HUDEP-2 (cell line): ENCODE data around the gene TRAF3IP1.
"Not testable (repeated sequence)": the region's sequence is repeated elsewhere in the genome, so short reads cannot be mapped to it uniquely, and the experiment has no call there.

Experiments
- DNase-seq, 76 experiments: peaks; one replicate each; lab custom pipeline; 2025; ENCODE audit not compliant: unreplicated experiment in 76 of 76; lab: John Stamatoyannopoulos, UW

The TRAF3IP1 gene

DNA sequence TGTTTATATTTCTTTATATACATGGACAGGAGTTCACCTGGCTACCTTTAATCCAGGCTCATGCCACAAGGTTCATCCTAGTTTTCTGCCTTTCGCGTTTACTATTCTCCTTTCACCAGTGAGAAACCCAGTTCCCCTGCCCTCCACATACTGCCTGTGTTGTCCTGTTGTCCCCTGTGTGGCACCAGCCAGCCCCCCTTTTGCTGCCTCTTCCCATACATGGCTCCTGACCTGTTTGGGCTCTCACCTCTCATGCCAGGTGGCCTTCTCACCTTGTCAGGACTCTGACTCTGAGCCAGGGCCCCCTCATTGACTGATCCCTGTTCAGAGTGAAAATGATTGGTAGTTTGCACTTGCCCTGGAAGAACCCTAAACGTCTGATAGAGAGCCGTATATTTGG, 120.0 kb downstream of the TRAF3IP1 start:
- DNase-seq, result no peak

DNA sequence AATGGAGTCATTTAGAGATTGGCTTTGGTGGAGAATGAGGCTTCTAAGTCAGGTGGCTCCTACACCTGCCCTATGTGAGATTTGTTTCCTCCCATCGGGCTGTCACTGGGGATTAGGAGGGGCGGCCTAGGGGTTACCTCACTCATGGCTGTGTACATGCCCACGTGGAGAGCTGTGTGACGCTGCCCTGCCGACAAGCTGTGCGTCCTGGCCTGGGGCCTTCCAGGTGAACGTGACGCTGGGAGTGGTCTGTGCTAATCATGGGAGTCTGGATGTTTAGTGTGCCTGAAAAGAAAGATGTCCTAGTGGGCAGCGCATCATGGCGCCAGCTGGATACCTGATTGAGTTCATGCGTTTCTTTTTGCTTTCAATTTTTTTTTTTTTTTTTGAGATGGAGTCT, 120.4 kb downstream of the TRAF3IP1 start:
- no peak for DNase-seq

DNA sequence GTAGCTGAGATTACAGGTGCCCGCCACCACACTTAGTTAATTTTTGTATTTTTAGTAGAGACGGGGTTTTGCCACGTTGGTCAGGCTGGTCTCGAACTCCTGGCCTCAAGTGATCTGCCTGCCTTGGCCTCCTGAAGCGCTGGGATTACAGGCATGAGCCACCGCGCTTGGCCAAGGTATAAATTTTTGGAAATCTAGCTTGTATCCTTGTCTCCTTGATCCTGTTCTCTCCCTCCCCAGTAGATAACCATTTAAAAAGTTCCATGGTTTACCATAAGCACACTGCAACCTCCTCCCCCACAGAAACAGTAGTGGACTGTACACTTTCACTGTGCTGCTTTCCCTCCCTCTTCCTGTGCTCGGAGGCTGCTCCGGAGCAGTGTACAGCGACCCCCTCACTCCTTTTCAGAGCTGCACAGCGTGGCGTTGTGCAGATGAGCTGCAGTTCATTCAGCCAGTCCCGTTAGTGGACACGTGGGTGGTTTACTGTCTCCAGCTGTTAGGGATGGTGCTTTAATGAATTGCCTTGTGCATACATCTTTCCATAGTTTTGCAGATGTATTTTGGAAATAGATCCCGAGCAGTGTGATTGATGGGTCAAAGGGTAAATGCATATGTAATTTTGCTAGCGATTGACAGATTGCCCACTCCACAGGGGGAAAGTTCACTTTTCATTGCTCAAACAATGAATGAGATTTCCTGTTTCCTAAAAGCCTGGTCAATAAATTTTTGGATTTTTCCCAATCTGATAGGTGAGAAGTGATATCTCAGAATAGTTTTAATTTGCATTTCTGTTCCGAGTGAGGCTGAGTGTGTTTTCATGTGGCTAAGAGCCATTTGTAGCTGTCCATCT, 121.2 kb downstream of the TRAF3IP1 start:
- no peak for DNase-seq

DNA sequence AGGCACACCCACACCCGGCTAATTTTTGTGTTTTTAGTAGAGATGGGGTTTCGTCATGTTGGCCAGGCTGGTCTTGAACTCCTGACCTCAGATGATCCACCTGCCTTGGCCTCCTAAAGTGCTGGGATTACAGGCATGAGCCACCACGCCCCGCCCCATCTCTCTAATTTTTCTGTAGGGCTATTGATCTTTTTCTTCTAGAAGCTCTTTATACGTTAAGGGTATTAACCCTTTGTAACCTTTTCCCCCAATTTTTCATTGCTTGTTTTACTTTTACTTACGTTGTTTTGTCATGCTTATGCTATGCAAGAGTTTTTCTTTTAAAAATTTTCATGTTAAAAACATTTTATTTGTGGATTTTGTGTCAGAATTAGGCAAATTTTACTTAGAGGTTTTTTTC, 121.9 kb downstream of the TRAF3IP1 start:
- not testable (repeated sequence) for DNase-seq

DNA sequence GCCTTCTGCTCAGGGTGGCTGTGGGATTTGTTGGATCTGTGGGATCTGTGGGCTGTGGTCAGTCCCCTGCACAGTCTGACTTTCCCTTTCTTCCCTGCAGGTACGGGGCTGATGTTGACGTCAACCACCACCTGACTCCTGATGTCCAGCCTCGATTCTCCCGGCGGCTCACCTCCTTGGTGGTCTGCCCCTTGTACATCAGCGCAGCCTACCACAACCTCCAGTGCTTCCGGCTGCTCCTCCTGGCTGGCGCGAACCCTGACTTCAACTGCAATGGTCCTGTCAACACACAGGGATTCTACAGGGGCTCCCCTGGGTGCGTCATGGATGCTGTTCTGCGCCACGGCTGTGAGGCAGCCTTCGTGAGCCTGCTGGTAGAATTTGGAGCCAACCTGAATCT, 123.9 kb downstream of the TRAF3IP1 start:
- DNase-seq, result no peak

DNA sequence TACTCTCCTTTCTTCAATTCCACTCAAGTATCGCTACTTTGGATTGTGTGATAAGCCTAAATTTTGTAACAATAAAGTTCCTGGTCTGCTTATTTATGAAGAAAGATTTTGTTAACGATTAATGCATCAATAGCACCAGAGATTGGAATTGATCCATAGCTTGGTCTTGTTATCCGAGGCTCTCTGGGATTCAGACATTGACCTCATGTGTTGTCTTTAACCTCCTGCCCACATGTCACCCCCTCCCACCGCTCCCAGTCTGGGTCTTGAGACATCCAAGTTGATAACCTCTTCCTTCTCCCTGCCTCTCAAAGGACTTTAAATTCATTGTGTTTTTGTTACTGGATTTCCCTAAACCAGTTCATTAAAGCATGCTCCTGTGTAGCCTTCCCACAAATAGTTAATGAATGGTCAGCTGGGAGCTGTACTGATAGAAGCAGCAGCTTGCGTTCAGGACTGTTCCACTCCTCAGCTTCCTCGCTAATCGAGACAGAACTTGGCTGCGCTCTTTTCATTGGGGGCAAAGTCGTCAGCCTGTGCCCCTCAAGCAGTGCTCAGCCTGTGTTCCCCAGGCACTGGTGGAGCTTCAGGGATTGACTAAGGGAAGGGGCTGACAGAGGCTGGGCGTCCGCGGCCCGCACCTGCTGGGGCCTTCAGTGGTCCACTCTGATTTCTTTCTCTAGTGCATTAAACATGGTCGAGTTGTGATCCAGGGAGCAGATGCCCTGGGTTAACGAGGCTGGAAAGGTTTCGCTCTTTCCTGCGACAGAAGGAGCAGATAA, 125.3 kb downstream of the TRAF3IP1 start:
- no peak for DNase-seq

DNA sequence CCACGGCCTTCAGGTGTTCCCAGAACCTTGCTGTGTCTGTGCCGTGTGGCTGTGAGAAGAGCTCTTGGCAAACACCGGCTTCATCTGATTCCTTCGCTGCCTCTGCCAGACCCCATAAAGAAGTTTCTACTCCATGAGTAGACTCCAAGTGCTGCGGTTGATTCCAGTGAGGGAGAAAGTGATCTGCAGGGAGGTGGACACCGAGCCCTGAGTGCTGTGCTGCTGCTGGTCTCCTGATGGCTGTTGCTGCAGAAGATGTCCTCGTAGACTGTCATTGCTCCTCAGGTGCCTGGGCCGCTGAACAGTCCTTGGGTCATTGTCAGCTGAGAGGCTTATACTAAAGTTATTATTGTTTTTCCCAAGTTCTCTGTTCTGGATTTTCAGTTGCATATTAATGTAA, 126.1 kb downstream of the TRAF3IP1 start:
- DNase-seq, result no peak

DNA sequence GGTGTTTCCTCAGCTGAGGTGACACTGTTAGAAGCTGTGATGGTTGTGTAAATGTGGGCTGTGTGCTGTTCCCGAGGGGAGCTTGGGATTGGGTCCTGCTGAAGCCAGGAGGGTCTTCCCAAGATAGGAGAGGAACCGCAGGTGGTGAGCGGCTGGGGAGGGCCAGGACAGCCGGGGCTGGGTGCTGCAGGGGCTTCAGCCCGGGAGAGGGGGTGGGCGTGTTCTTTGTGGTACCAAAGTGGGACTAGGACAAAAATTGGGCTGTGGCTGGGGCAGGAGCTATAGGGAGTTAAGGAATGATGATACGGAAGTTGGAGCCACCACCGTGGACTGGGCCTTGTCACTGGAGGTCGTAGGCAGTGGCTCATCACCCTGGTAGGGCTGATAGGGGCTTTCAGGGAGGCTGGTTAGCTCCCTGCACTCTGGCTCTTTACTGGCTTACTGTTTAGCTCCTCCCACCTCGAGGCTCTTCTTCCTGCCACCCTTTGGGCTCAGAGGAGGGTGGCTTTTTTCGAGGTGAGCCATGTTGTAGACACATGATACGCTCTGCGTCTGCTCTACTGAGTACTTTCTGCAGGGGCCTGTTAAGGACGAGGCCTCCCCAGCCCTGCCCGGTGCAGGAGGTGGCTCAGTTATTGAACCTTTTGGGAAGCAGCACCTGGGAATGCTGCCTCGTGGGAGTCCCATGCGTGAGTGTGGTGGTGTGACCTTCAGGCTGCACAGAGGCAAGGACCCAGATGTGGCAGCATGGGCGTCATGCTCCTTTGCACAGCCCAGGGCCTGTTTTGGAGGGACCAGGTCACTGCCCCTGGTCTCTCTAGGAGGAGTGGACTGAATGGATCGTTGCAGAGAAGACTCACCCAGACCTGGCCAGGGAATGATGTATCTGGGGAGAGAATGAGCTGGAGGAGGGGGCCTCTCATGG, 128.0 kb downstream of the TRAF3IP1 start:
- DNase-seq, result no peak

DNA sequence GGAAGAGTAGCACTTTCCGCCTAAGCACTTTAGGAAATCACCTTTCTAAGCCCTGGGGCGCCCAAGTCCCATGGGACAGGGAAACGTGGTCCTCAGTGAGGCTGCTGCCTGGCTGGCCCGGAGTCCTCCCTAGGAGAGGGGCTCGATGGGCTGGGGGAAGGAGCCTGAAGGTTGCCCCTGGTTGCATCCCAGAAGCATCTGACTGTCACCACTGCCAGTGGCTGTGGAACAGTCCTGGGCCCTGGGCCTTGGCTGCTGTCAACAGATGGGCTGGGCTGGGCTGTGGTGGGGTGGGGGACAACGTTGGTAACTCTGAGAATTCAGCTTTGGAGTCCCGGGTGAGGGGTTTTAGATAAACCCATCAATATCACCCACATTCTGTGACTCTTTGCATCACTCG, 128.9 kb downstream of the TRAF3IP1 start:
- DNase-seq, result no peak

DNA sequence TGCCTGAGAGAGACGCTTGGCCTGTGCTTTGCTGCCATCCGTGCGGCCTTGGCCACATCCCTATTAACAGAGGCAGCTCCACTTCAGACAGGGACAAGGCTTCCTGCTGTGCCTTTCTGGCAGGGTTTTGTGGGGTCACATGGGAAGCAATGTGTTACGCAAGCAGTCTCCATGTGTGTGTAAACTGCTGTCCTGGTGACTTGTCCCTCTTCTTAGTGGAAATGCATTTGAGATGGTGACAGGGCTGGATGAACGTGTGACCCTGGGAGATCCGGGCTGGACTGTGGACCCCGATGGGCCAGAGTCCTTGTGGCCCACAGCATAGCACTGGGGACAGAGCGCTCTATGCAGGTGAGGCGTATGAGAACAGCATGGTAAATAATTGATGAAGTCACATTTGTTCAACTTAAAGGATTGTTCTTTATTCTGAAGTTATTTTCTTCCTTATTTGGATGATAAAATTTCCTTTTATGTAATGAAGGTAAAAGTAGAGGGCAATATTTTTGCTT, 129.6 kb downstream of the TRAF3IP1 start:
- DNase-seq, result no peak

DNA sequence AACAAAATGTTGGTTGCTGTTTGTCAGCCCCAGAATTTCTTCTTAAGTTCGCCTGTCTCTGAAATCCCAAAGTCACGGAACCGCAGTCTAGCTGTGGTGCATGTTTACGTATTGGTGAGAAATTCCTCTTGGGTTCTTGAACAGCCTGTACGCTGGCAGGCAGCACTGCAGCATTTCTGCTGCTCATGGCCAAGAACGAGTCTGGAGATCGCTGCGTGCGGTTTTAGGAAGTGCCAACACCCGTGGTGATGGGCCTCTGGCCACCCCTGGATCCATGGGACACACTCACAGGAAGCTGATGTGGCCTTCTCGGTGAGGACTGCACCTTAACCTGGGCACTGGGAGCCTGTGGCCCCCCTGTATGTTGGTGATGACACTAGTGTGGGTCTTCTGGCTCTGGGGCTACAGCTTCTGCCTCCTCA, 130.1 kb downstream of the TRAF3IP1 start:
- no peak for DNase-seq
